Measurements from ENCODE around the gene GABRR3. TPM values are rescaled to one million over a fixed set of nuclear protein-coding genes. Genes with fewer than 3 reads are reported as not detected.

Gene GABRR3
- total RNA-seq, 1 experiment from 2014 or later, result not detected

- Histone ChIP-seq H3K27ac (ENCODE audit: low read length) (no peak overlapping the region), H3K4me3 (ENCODE audit: low read depth in 2 of 2, low read length in 2 of 2) (no peak overlapping the region), H3K9me3 (ENCODE audit: control insufficient read depth, insufficient read depth, low read depth, low read length) (no peaks in the 10 kb centered on the region), H3K4me1 (ENCODE audit: control insufficient read depth, insufficient read depth, low read length) (no peaks in the 10 kb centered on the region), H3K36me3 (ENCODE audit: control insufficient read depth, insufficient read depth, low read length) (peaks cover 30% of the 10 kb centered on the region), H3K27me3 (ENCODE audit: control insufficient read depth, insufficient read depth, low read length) (no peaks in the 10 kb centered on the region)
- CTCF ChIA-PET, result no interaction called here
- no peak for TF ChIP-seq SIN3A (IDR thresholded peaks at IDR 0.05; ENCODE audit: borderline replicate concordance, insufficient read depth, low read depth, low read length)
- TF ChIP-seq POLR2AphosphoS5 (IDR thresholded peaks at IDR 0.05; ENCODE audit: low read depth, low read length), result no peak
- TF ChIP-seq, protein P1, sequence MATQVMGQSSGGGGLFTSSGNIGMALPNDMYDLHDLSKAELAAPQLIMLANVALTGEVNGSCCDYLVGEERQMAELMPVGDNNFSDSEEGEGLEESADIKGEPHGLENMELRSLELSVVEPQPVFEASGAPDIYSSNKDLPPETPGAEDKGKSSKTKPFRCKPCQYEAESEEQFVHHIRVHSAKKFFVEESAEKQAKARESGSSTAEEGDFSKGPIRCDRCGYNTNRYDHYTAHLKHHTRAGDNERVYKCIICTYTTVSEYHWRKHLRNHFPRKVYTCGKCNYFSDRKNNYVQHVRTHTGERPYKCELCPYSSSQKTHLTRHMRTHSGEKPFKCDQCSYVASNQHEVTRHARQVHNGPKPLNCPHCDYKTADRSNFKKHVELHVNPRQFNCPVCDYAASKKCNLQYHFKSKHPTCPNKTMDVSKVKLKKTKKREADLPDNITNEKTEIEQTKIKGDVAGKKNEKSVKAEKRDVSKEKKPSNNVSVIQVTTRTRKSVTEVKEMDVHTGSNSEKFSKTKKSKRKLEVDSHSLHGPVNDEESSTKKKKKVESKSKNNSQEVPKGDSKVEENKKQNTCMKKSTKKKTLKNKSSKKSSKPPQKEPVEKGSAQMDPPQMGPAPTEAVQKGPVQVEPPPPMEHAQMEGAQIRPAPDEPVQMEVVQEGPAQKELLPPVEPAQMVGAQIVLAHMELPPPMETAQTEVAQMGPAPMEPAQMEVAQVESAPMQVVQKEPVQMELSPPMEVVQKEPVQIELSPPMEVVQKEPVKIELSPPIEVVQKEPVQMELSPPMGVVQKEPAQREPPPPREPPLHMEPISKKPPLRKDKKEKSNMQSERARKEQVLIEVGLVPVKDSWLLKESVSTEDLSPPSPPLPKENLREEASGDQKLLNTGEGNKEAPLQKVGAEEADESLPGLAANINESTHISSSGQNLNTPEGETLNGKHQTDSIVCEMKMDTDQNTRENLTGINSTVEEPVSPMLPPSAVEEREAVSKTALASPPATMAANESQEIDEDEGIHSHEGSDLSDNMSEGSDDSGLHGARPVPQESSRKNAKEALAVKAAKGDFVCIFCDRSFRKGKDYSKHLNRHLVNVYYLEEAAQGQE (IDR thresholded peaks at IDR 0.05; ENCODE audit: insufficient read depth in 1 of 2, low read depth in 2 of 2, low read length in 1 of 2), result no peak
- no peak for TF ChIP-seq CTCF (IDR thresholded peaks at IDR 0.05)
- TF ChIP-seq TCF7L2 (IDR thresholded peaks at IDR 0.05; ENCODE audit: low read depth, low read length), result no peak
- ATAC-seq (no peak), DNase-seq (ENCODE audit: low read depth, low spot score) (no peak)
- in situ Hi-C loops (cut with HindIII; ENCODE audit: low pct_unique_long_range_greater_than_20kb, low sequenced_read_pairs), result no loop called here
- intact Hi-C loops (cut with micrococcal nuclease; ENCODE audit: unreplicated experiment), result loop anchor here (10.0 kb wide), 1 partner anchor 154 kb away; no protein-coding TSS in a partner anchor
- BruUV-seq (replicated peaks), result no TSS peak
- POLR2A ChIA-PET, result no interaction called here
Observed at GRCh38 chr3:97949110-97949485, 86.0 kb downstream of the GABRR3 start.

DNA sequence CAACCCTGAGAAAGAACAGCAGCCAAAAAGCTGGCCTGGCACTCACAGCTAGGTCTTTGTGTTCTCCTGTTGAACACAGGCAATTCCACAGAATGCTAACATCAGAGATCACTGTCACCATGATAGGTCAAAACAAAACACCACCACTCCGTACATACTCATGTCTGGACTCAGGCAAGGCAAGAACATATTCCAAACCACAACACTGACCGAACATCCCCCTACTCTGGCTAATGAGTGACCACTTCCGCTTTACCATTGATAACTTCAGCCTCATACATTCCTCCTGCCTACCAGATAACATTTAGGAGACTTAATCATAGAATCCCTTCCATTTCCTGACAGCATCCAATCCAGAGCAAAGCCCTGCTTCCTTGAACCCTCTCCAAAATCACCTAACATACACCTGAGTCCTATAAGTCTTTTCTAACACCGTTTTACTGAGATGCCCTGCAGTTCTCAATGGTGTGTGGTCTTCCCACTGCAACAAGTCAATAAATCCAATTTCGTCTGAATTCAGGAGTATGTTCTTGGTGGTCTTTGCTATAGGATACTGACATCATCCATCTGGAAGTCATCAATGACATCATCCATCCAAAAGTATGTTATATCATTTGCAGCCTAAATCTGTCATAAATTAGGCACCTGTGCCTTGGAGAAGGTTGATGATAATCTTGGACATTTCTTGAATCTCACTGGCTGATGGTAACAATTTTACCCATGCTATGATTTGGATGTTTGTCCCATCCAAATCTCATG, 86.6 kb downstream of the GABRR3 start:
- Histone ChIP-seq H3K4me3 (ENCODE audit: low read depth in 2 of 2, low read length in 2 of 2) (no peak overlapping the region), H3K27ac (ENCODE audit: low read length) (no peak overlapping the region), H3K36me3 (ENCODE audit: control insufficient read depth, insufficient read depth, low read length) (peaks cover 31% of the 10 kb centered on the region), H3K27me3 (ENCODE audit: control insufficient read depth, insufficient read depth, low read length) (no peaks in the 10 kb centered on the region), H3K9me3 (ENCODE audit: control insufficient read depth, insufficient read depth, low read depth, low read length) (no peaks in the 10 kb centered on the region), H3K4me1 (ENCODE audit: control insufficient read depth, insufficient read depth, low read length) (no peaks in the 10 kb centered on the region)
- ATAC-seq (no peak), DNase-seq (ENCODE audit: low read depth, low spot score) (no peak)
- in situ Hi-C loops (cut with HindIII; ENCODE audit: low pct_unique_long_range_greater_than_20kb, low sequenced_read_pairs) (no loop called here), intact Hi-C loops (cut with micrococcal nuclease; ENCODE audit: unreplicated experiment) (loop anchor here (10.0 kb wide), 1 partner anchor 154 kb away; no protein-coding TSS in a partner anchor)
- TF ChIP-seq SIN3A (IDR thresholded peaks at IDR 0.05; ENCODE audit: borderline replicate concordance, insufficient read depth, low read depth, low read length), result no peak
- no TSS peak for BruUV-seq (replicated peaks)
- ChIA-PET CTCF (no interaction called here), POLR2A (no interaction called here)

All from Panc1 (cell line).